K562 (cell line): ENCODE data around the gene ITGA1. TPM values are rescaled to one million over a fixed set of nuclear protein-coding genes. Genes with fewer than 3 reads are reported as not detected.

ENCODE experiments used
- ATAC-seq: fragments of 200-7000 bp; cut with Tn5 transposase; 3 replicates; pipeline ENCODE4 v1.9.1; 2020; ENCODE audit warnings: moderate library complexity
- BruUV-seq: library from RNA; stranded (reverse); fragments of 400-500 nt; replicated peaks from 2 replicates; lab custom pipeline; 2021; lab: Mats Ljungman, UMichigan
- CTCF ChIA-PET: fragments of 300-600 bp; formaldehyde crosslinking; extraction: SDS; loops from one replicate; lab custom pipeline; 2021; ENCODE audit warnings: low intra/inter-chr PET ratio; lab: Yijun Ruan, JAX
- POLR2A ChIA-PET: fragments of 300-600, 350-650 bp; sonication (Branson Sonifier 250); formaldehyde crosslinking; extraction: SDS; loops from one replicate; lab custom pipeline; 2021; ENCODE audit warnings: antibody characterized with exemption, inconsistent platforms; lab: Yijun Ruan, JAX
- DNase-seq, 4 experiments: peaks; one replicate each; pipeline versions ENCODE4 v3.0.0 to v3.0.0-alpha.2; 2011 to 2018; ENCODE audit warnings: low spot score in 3 of 4, mixed read lengths in 3 of 4; ENCODE audit errors: extremely low read depth in 1 of 4
- FAIRE-seq: peaks from 2 replicates; lab custom pipeline; 2011; peaks lifted over from hg19 to GRCh38; lab: Jason Lieb, UNC
- H2AFZ ChIP-seq: 2 replicates; pipeline ENCODE4 v1.6.0; 2011; ENCODE audit warnings: low read depth, low read length, control low read depth, inconsistent platforms
- H3K27ac ChIP-seq: fragments of 200-600 bp; 3 replicates; pipeline ENCODE4 v1.8.0; 2011; ENCODE audit warnings: low read depth, mild to moderate bottlenecking, control low read depth, inconsistent platforms, low read length, moderate library complexity, mixed read lengths; ENCODE audit errors: extremely low read depth
- H3K27me3 ChIP-seq, 2 experiments: fragments of 300-600 bp in 1 of 2; 2 replicates in 1 of 2; 3 replicates in 1 of 2; pipeline versions ENCODE4 v1.6.0 to v1.8.0; 2011; ENCODE audit warnings: inconsistent platforms in 2 of 2, low read length in 2 of 2, mild to moderate bottlenecking in 1 of 2, mixed read lengths in 1 of 2, moderate library complexity in 1 of 2; ENCODE audit not compliant: control insufficient read depth in 2 of 2, insufficient read depth in 2 of 2
- H3K36me3 ChIP-seq: fragments of 300-600 bp; 3 replicates; pipeline ENCODE4 v1.8.0; 2011; ENCODE audit warnings: mild to moderate bottlenecking, low read length, inconsistent platforms; ENCODE audit not compliant: control insufficient read depth, insufficient read depth
- H3K4me1 ChIP-seq, 2 experiments: fragments of 200-600 bp in 1 of 2; replicated peaks in 1 of 2; 2 replicates in 1 of 2; 3 replicates in 1 of 2; pipeline versions ENCODE4 v1.5.1 to v1.8.0; 2011; ENCODE audit warnings: inconsistent platforms in 2 of 2, low read length in 2 of 2, mild to moderate bottlenecking in 1 of 2, mixed read lengths in 1 of 2, moderate library complexity in 1 of 2; ENCODE audit not compliant: control insufficient read depth in 2 of 2, insufficient read depth in 2 of 2
- H3K4me2 ChIP-seq: 2 replicates; pipeline ENCODE4 v1.6.1; 2011; ENCODE audit warnings: low read length, control low read depth, inconsistent platforms, mixed read lengths; ENCODE audit not compliant: insufficient read depth
- H3K4me3 ChIP-seq: fragments of 200-600 bp; sonication (generic), shearing (Covaris generic); 2 replicates; pipeline ENCODE4 v1.5.1; 2016; ENCODE audit warnings: control low read depth, inconsistent platforms
- H3K79me2 ChIP-seq: fragments of 200-600 bp; 3 replicates; pipeline ENCODE4 v1.8.0; 2011; ENCODE audit warnings: low read length, inconsistent platforms; ENCODE audit not compliant: control insufficient read depth, insufficient read depth
- H3K9ac ChIP-seq, 2 experiments: 2 replicates each; pipeline versions ENCODE4 v1.6.0 to v1.6.1; 2011; ENCODE audit warnings: low read depth in 2 of 2, low read length in 2 of 2, control low read depth in 1 of 2, inconsistent platforms in 1 of 2, mild to moderate bottlenecking in 1 of 2, mixed read lengths in 1 of 2; ENCODE audit not compliant: insufficient read depth in 1 of 2
- H3K9me1 ChIP-seq: one replicate; pipeline ENCODE4 v1.6.0; 2011; ENCODE audit warnings: inconsistent platforms, mild to moderate bottlenecking, low read length, moderate library complexity; ENCODE audit not compliant: control insufficient read depth, insufficient read depth
- H3K9me3 ChIP-seq: replicated peaks from 2 replicates; pipeline ENCODE4 v1.5.1; 2011; ENCODE audit warnings: low read depth, low read length, inconsistent platforms; ENCODE audit not compliant: control insufficient read depth, insufficient read depth
- H4K20me1 ChIP-seq: replicated peaks from 2 replicates; pipeline ENCODE4 v1.6.1; 2011; ENCODE audit warnings: low read length, inconsistent platforms, mixed read lengths; ENCODE audit not compliant: control insufficient read depth, insufficient read depth
- CTBP1 ChIP-seq: fragments of 450-650 bp; IDR thresholded peaks from 2 replicates; pipeline ENCODE4 v1.6.1; 2016; ENCODE audit warnings: borderline replicate concordance
- NCOA2 ChIP-seq, 2 experiments: fragments of 450-650 bp; IDR thresholded peaks; 2 replicates each; pipeline ENCODE4 v1.6.1; 2018; ENCODE audit warnings: mild to moderate bottlenecking in 2 of 2, moderate library complexity in 1 of 2; ENCODE audit not compliant: partially characterized antibody in 2 of 2
- RAD51 ChIP-seq: fragments of 450-650 bp; IDR thresholded peaks from 2 replicates; pipeline ENCODE4 v1.7.1; 2016; ENCODE audit warnings: low read depth, mild to moderate bottlenecking, borderline replicate concordance
- ZKSCAN3 ChIP-seq: fragments of 250-450 bp; sonication (Bioruptor Pico); IDR thresholded peaks from 2 replicates; pipeline ENCODE4 v1.4.0; 2020
- WGBS: fragments of 100-300 bp; shearing (Covaris generic); methylation state at CpG from one replicate; pipeline ENCODE4 v1.1.6; 2016; ENCODE audit warnings: low coverage, mixed read lengths; ENCODE audit not compliant: insufficient coverage; ENCODE audit errors: missing lambda C conversion rate; 5-methylcytosine and 5-hydroxymethylcytosine counted together
- in situ Hi-C: fragments of 300-500 bp; cut with MboI; formaldehyde crosslinking; loops from 4 replicates; pipeline ENCODE4 v1.15.0; 2018; ENCODE audit warnings: inconsistent platforms, mixed read lengths
- intact Hi-C: fragments of 100-400 bp; cut with micrococcal nuclease; formaldehyde crosslinking; loops from 2 replicates; pipeline ENCODE4 v1.14.2; 2022
- polyA plus RNA-seq, 8 experiments: library from polyadenylated mRNA; depleted of rRNA in 4 of 8; stranded (reverse) in 5 of 8; unstranded in 3 of 8; fragments of >200 nt; fragmentation: Nextera tagmentation in 2 of 8; fragmentation: Illumina TruSeq in 1 of 8; extraction: Ambion mirVana in 2 of 8; extraction: Trizol in 1 of 8; gene quantifications; 2 replicates each; pipeline versions ENCODE4 v1.2.1 to v1.2.3, GENCODE V29; 2011 to 2014; ENCODE audit warnings: inconsistent platforms in 1 of 8, missing spikeins in 1 of 8
- total RNA-seq, 7 experiments: library from RNA; depleted of rRNA in 6 of 7; stranded (reverse); fragments of >200 nt in 6 of 7; fragmentation: Illumina TruSeq in 2 of 7; extraction: Trizol in 2 of 7; gene quantifications; 2 replicates each; pipeline versions ENCODE4 v1.2.1 to v1.2.3, GENCODE V29; 2011 to 2021; ENCODE audit warnings: low replicate concordance in 1 of 7
- TF ChIP-seq, protein P1 (sequence below): fragments of 450-650 bp; formaldehyde crosslinking; IDR thresholded peaks from 2 replicates; pipeline ENCODE4 v1.4.0; 2020; ENCODE audit warnings: mild to moderate bottlenecking, mixed read lengths

The ITGA1 gene
- total and polyA plus RNA-seq, 9 of the 15 experiments (the other 6 are each of a cell fraction or from before 2014, with no cell fraction given) = 0.04 to 0.22 TPM; not detected in 7

DNA sequence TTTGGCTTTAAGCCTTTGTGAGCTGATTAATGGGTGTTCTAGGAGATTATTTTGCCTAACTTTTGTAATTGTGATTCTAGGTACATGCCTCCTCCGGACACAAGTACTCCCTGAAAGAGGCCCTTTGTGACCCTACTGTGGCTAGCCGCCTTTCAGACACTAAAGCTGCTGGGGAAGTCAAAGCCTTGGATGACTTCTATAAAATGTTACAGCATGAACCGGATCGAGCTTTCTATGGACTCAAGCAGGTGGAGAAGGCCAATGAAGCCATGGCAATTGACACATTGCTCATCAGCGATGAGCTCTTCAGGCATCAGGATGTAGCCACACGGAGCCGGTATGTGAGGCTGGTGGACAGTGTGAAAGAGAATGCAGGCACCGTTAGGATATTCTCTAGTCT is 13.6 kb downstream of the ITGA1 start:
- WGBS = 2% methylated on average over 8 of the region's 8 CpGs
- DNase-seq (peak in 2 of 4 experiments; percentile 11 to 42), FAIRE-seq (peak; percentile 58), ATAC-seq (peak; percentile 51)
- Histone ChIP-seq H3K9me1 (peaks cover 4% of the 10 kb centered on the region), H3K4me1 (peaks cover 0 to 10% of the 10 kb centered on the region in 2 experiments; a peak in 4 of 5 replicates), H3K79me2 (peaks cover 58% of the 10 kb centered on the region), H3K4me2 (peak overlapping the region; percentile 99), H3K9ac (peak overlapping the region; percentile 84 to 90; a peak in 3 of 4 replicates), H4K20me1 (peaks cover 16% of the 10 kb centered on the region), H3K4me3 (peak overlapping the region; percentile 65), H3K27ac (peak overlapping the region; percentile 95), H3K9me3 (no peaks in the 10 kb centered on the region), H2AFZ (no peak overlapping the region), H3K36me3 (peaks cover 31% of the 10 kb centered on the region), H3K27me3 (no peaks in the 10 kb centered on the region)
- in situ Hi-C loops = no loop called here
- no TSS peak for BruUV-seq
- ChIA-PET POLR2A (interaction anchor here (0.6 kb wide), 3 partner anchors 24 to 332 kb away, joined by 3 read pairs; no protein-coding TSS in a partner anchor), CTCF (no interaction called here)
- 0 out of 2 replicates have a peak, but pooled peaks have one; percentile 11 for TF ChIP-seq CTBP1
- TF ChIP-seq NCOA2 (IDR thresholded peaks at IDR 0.05; ENCODE audit: partially characterized antibody in 2 of 2) = no peak
- intact Hi-C loops = loop anchor here (10.0 kb wide), 1 partner anchor 293 kb away; no protein-coding TSS in a partner anchor

- Histone ChIP-seq H3K4me2 (peak overlapping the region; percentile 99), H3K4me1 (peaks cover 0 to 10% of the 10 kb centered on the region in 2 experiments; a peak in 4 of 5 replicates), H3K9me1 (peaks cover 4% of the 10 kb centered on the region), H3K79me2 (peaks cover 58% of the 10 kb centered on the region), H3K27me3 (no peaks in the 10 kb centered on the region), H3K4me3 (peak overlapping the region; percentile 65), H4K20me1 (peaks cover 16% of the 10 kb centered on the region), H3K36me3 (peaks cover 31% of the 10 kb centered on the region), H3K9ac (peak overlapping the region in 1 of 2 experiments; percentile 90; a peak in 2 of 4 replicates), H3K27ac (no peak overlapping the region), H2AFZ (no peak overlapping the region), H3K9me3 (no peaks in the 10 kb centered on the region)
- in situ Hi-C loops (no loop called here), intact Hi-C loops (loop anchor here (10.0 kb wide), 1 partner anchor 292 kb away; no protein-coding TSS in a partner anchor)
- DNase-seq (no peak), ATAC-seq (no peak), FAIRE-seq (no peak)
- CTCF ChIA-PET = no interaction called here
- no TSS peak for BruUV-seq
- POLR2A ChIA-PET = no interaction called here
- TF ChIP-seq ZKSCAN3 (CRISPR knock-in tag) (no peak), RAD51 (peak; percentile 40; the same call in 1 of the 2 replicates)
- TF ChIP-seq, protein P1, sequence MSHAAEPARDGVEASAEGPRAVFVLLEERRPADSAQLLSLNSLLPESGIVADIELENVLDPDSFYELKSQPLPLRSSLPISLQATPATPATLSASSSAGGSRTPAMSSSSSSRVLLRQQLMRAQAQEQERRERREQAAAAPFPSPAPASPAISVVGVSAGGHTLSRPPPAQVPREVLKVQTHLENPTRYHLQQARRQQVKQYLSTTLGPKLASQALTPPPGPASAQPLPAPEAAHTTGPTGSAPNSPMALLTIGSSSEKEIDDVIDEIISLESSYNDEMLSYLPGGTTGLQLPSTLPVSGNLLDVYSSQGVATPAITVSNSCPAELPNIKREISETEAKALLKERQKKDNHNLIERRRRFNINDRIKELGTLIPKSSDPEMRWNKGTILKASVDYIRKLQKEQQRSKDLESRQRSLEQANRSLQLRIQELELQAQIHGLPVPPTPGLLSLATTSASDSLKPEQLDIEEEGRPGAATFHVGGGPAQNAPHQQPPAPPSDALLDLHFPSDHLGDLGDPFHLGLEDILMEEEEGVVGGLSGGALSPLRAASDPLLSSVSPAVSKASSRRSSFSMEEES = peak; percentile 90
- 28% methylated on average over 2 of the region's 2 CpGs for WGBS
Measured at GRCh38 chr5:52802272-52802973, 14.7 kb downstream of the ITGA1 start.
